Endothelial cell of umbilical vein (primary cell): Measurements from ENCODE around the gene BRD1. TPM values are rescaled to one million over a fixed set of nuclear protein-coding genes. Genes with fewer than 3 reads are reported as not detected.

ENCODE experiments used
- BruUV-seq: library from RNA; stranded (reverse); fragments of 400-500 nt; replicated peaks from 2 replicates; lab custom pipeline; 2021; lab: Mats Ljungman, UMichigan
- CTCF ChIA-PET: fragments of 300-600, 350-600 bp; sonication (Branson Sonifier 250); formaldehyde crosslinking; loops from one replicate; lab custom pipeline; 2021; ENCODE audit warnings: antibody characterized with exemption, inconsistent platforms; lab: Charles Lee
- POLR2A ChIA-PET: fragments of 300-600, 350-600 bp; sonication (Branson Sonifier 250); formaldehyde crosslinking; loops from one replicate; lab custom pipeline; 2021; ENCODE audit warnings: antibody characterized with exemption, inconsistent platforms; lab: Charles Lee
- DNase-seq: peaks from one replicate; pipeline ENCODE4 v3.0.0-alpha.2; 2011; ENCODE audit warnings: low read depth, low spot score
- FAIRE-seq: peaks from 2 replicates; lab custom pipeline; 2011; peaks lifted over from hg19 to GRCh38; lab: Jason Lieb, UNC
- H2AFZ ChIP-seq: 2 replicates; pipeline ENCODE4 v1.6.0; 2012; ENCODE audit warnings: low read depth, low read length, control low read depth, inconsistent platforms
- H3K27ac ChIP-seq: 2 replicates; pipeline ENCODE4 v1.5.1; 2011; ENCODE audit warnings: low read depth, mild to moderate bottlenecking, control low read depth, low read length, moderate library complexity; ENCODE audit not compliant: insufficient read depth
- H3K27me3 ChIP-seq, 2 experiments: 2 replicates each; pipeline versions ENCODE4 v1.6.0 to v1.6.1; 2011; ENCODE audit warnings: low read length in 2 of 2, mixed read lengths in 1 of 2; ENCODE audit not compliant: control insufficient read depth in 2 of 2, insufficient read depth in 2 of 2
- H3K36me3 ChIP-seq, 2 experiments: 2 replicates in 1 of 2; 3 replicates in 1 of 2; pipeline ENCODE4 v1.5.1; 2011; ENCODE audit warnings: low read length in 2 of 2, mild to moderate bottlenecking in 1 of 2, moderate library complexity in 1 of 2; ENCODE audit not compliant: control insufficient read depth in 2 of 2, insufficient read depth in 2 of 2; ENCODE audit errors: extremely low read depth in 1 of 2
- H3K4me1 ChIP-seq: 3 replicates; pipeline ENCODE4 v1.5.1; 2011; ENCODE audit warnings: mild to moderate bottlenecking, low read length; ENCODE audit not compliant: control insufficient read depth, insufficient read depth; ENCODE audit errors: extremely low read depth
- H3K4me2 ChIP-seq: 2 replicates; pipeline ENCODE4 v1.6.1; 2011; ENCODE audit warnings: low read length, control low read depth, mixed read lengths; ENCODE audit not compliant: insufficient read depth
- H3K4me3 ChIP-seq, 3 experiments: fragments of 200-600 bp in 1 of 3; sonication (generic), shearing (Covaris generic) in 1 of 3; replicated peaks in 1 of 3; 2 replicates each; pipeline ENCODE4 v1.5.1; 2011 to 2016; ENCODE audit warnings: control low read depth in 3 of 3, low read length in 3 of 3, mild to moderate bottlenecking in 2 of 3, inconsistent platforms in 1 of 3, low read depth in 1 of 3, moderate library complexity in 1 of 3; ENCODE audit not compliant: insufficient read depth in 1 of 3
- H3K79me2 ChIP-seq: 2 replicates; pipeline ENCODE4 v1.6.0; 2012; ENCODE audit warnings: low read length, inconsistent platforms; ENCODE audit not compliant: control insufficient read depth, insufficient read depth
- H3K9ac ChIP-seq: replicated peaks from 2 replicates; pipeline ENCODE3; 2011; ENCODE audit warnings: low read length, control low read depth; ENCODE audit not compliant: insufficient read depth; ENCODE audit errors: extremely low read depth
- H3K9me1 ChIP-seq: replicated peaks from 3 replicates; pipeline ENCODE4 v1.6.0; 2011; ENCODE audit warnings: mild to moderate bottlenecking, low read length; ENCODE audit not compliant: control insufficient read depth, insufficient read depth; ENCODE audit errors: extremely low read depth
- H3K9me3 ChIP-seq: replicated peaks from 2 replicates; pipeline ENCODE4 v1.5.1; 2012; ENCODE audit warnings: low read length, inconsistent platforms; ENCODE audit not compliant: control insufficient read depth, insufficient read depth
- H4K20me1 ChIP-seq: replicated peaks from 2 replicates; pipeline ENCODE3; 2011; ENCODE audit warnings: mild to moderate bottlenecking, low read length; ENCODE audit not compliant: control insufficient read depth, insufficient read depth; ENCODE audit errors: extremely low read depth
- CTCF ChIP-seq, 2 donors: IDR thresholded peaks; 1 replicate in 1 of 2; 2 replicates in 1 of 2; pipeline ENCODE4 v1.5.1; 2011; ENCODE audit warnings: low read length in 2 of 2, mild to moderate bottlenecking in 2 of 2, moderate library complexity in 2 of 2, control low read depth in 1 of 2, inconsistent platforms in 1 of 2, low read depth in 1 of 2; ENCODE audit not compliant: insufficient read depth in 1 of 2; ENCODE audit errors: extremely low read depth in 1 of 2
- EZH2 ChIP-seq: IDR thresholded peaks from 2 replicates; pipeline ENCODE4 v1.6.1; 2012; ENCODE audit warnings: borderline replicate concordance, low read depth, mild to moderate bottlenecking, moderate library complexity, low read length, inconsistent platforms; ENCODE audit not compliant: severe bottlenecking
- FOS ChIP-seq: IDR thresholded peaks from 2 replicates; pipeline ENCODE4 v1.6.1; 2011; ENCODE audit warnings: mild to moderate bottlenecking, low read length, moderate library complexity, borderline replicate concordance; ENCODE audit not compliant: insufficient read depth
- GATA2 ChIP-seq: IDR thresholded peaks from 2 replicates; pipeline ENCODE4 v1.7.0; 2011; ENCODE audit warnings: low read depth, mild to moderate bottlenecking, moderate library complexity, mixed read lengths, low read length; ENCODE audit not compliant: insufficient read length, insufficient read depth
- JUN ChIP-seq: IDR thresholded peaks from 2 replicates; pipeline ENCODE4 v1.6.1; 2011; ENCODE audit warnings: borderline replicate concordance, low read depth; ENCODE audit not compliant: insufficient read length, insufficient read depth
- MAX ChIP-seq: IDR thresholded peaks from 2 replicates; pipeline ENCODE4 v1.6.1; 2011; ENCODE audit not compliant: insufficient read depth, insufficient read length
- MYC ChIP-seq: IDR thresholded peaks from one replicate; pipeline ENCODE4 v1.6.1; 2011; ENCODE audit warnings: mild to moderate bottlenecking, low read depth, low read length
- POLR2A ChIP-seq: IDR thresholded peaks from 2 replicates; pipeline ENCODE4 v1.6.1; 2012; ENCODE audit warnings: low read depth, mild to moderate bottlenecking, control low read depth, low read length
- POLR2AphosphoS5 ChIP-seq: IDR thresholded peaks from 2 replicates; pipeline ENCODE4 v1.6.1; 2012; ENCODE audit warnings: low read depth, mild to moderate bottlenecking, control low read depth, low read length, moderate library complexity; ENCODE audit not compliant: insufficient read depth
- dilution Hi-C: fragments of 300-500 bp; cut with MboI; formaldehyde crosslinking; loops from one replicate; pipeline ENCODE4 v1.15.0; 2019; ENCODE audit warnings: low sequenced_read_pairs; ENCODE audit not compliant: extremely low pct_ligation_motif_present
- intact Hi-C: fragments of 100-400 bp; cut with micrococcal nuclease; formaldehyde crosslinking; loops from one replicate; pipeline ENCODE4 v1.10.0; 2022
- polyA plus RNA-seq, 4 experiments: library from polyadenylated mRNA; depleted of rRNA in 3 of 4; stranded (reverse) in 3 of 4; unstranded in 1 of 4; fragments of >200 nt; gene quantifications; 2 replicates each; pipeline versions ENCODE4 v1.2.1 to v1.2.3, GENCODE V29; 2011 to 2012; ENCODE audit warnings: missing spikeins in 1 of 4
- total RNA-seq: library from RNA; stranded (reverse); gene quantifications from 2 replicates; pipeline ENCODE4 v1.2.3, GENCODE V29; 2021

BRD1 gene
- total and polyA plus RNA-seq, 2 donors (not counting 3 experiments of a cell fraction or from before 2014, with no cell fraction given): 8.1 to 41.1 TPM

DNA sequence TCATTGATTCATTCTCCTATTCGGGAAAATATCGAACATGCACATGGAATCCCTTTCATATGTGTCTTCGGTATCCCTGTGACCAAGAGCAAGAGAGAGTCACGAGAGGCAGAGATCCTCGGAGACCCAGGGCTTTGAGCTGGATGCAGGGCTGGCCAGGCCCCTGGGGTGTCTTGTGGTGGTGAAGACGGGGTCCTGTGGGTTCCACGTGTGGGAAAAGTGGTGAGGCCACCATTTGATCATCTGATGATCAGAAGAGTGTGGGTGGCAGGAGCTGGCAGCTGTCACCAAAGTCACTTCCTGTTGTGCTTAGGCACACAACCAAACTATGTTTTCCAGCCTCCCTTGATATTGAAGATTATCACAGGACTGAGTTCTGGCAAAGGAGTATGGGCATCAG is 94.0 kb downstream of the BRD1 start:
- dilution Hi-C loops: no loop called here
- FAIRE-seq: no peak
- DNase-seq: no peak
- no peaks in the 10 kb centered on the region for H3K9me1 ChIP-seq
- H3K4me3 ChIP-seq: no peak overlapping the region
- H3K27ac ChIP-seq: no peak overlapping the region
- no peak overlapping the region for H2AFZ ChIP-seq
- H3K4me1 ChIP-seq: no peaks in the 10 kb centered on the region
- no TSS peak for BruUV-seq
- H3K36me3 ChIP-seq: no peaks in the 10 kb centered on the region
- H3K79me2 ChIP-seq: no peaks in the 10 kb centered on the region
- H3K27me3 ChIP-seq: no peaks in the 10 kb centered on the region
- intact Hi-C loops: no loop called here
- no peak overlapping the region for H3K4me2 ChIP-seq
- H3K9ac ChIP-seq: no peak overlapping the region
- H3K9me3 ChIP-seq: no peaks in the 10 kb centered on the region
- TF ChIP-seq FOS: no peak
- no peak for TF ChIP-seq MYC
- TF ChIP-seq POLR2AphosphoS5: no peak
- no peak for TF ChIP-seq POLR2A
- no peak for TF ChIP-seq CTCF (IDR thresholded peaks at IDR 0.05; ENCODE audit: extremely low read depth in 1 of 2, insufficient read depth in 1 of 2, low read depth in 1 of 2, low read length in 2 of 2)
- TF ChIP-seq EZH2: no peak
- no peak for TF ChIP-seq JUN
- no peak for TF ChIP-seq GATA2
- no peak for TF ChIP-seq MAX
- no peaks in the 10 kb centered on the region for H4K20me1 ChIP-seq
- ChIA-PET CTCF (no interaction called here), POLR2A (no interaction called here)
